Body of pancreas (tissue), 4 donors: ENCODE results near the gene CLSTN2. TPM values are rescaled to one million over a fixed set of nuclear protein-coding genes. Genes with fewer than 3 reads are reported as not detected.

Experiments
- ATAC-seq: fragments of 150-250 bp; one replicate; pipeline ENCODE4 v1.9.1; 2016
- DNase-seq, 4 donors: peaks; one replicate each; pipeline ENCODE4 v3.0.0-alpha.2; 2019
- H3K27ac ChIP-seq, 4 donors: fragments of 200-600 bp; sonication (generic); 1 replicate in 3 of 4; 2 replicates in 1 of 4; pipeline versions ENCODE4 v1.5.1 to v1.6.1; 2016 to 2019; ENCODE audit warnings: mild to moderate bottlenecking in 1 of 4, mixed read lengths in 1 of 4, moderate library complexity in 1 of 4
- H3K27me3 ChIP-seq, 2 donors: fragments of 200-600 bp; sonication (generic); one replicate each; pipeline ENCODE4 v1.6.0; 2016; ENCODE audit warnings: mild to moderate bottlenecking in 1 of 2
- H3K36me3 ChIP-seq, 2 donors: fragments of 200-600 bp; sonication (generic); replicated peaks in 1 of 2; 2 replicates each; pipeline ENCODE4 v1.5.1; 2016; ENCODE audit warnings: low read depth in 2 of 2; ENCODE audit not compliant: insufficient read depth in 1 of 2
- H3K4me1 ChIP-seq: fragments of 200-600 bp; sonication (generic); one replicate; pipeline ENCODE4 v1.6.0; 2016
- H3K4me3 ChIP-seq, 2 donors: fragments of 200-600 bp; sonication (generic); 1 replicate in 1 of 2; 2 replicates in 1 of 2; pipeline ENCODE4 v1.5.1; 2016 to 2019
- H3K9me3 ChIP-seq, 3 donors: fragments of 200-600 bp; sonication (generic); 1 replicate in 2 of 3; 2 replicates in 1 of 3; pipeline ENCODE4 v1.5.1; 2016
- CTCF ChIP-seq, 7 experiments: fragments of 450-650 bp in 4 of 7; fragments of 200-600 bp in 3 of 7; sonication (generic) in 3 of 7; IDR thresholded peaks; one replicate each; pipeline ENCODE4 v1.5.1; 2016 to 2019; ENCODE audit warnings: antibody characterized with exemption in 7 of 7
- POLR2A ChIP-seq, 3 donors: fragments of 450-650 bp; IDR thresholded peaks; one replicate each; pipeline ENCODE4 v1.6.1; 2016; ENCODE audit warnings: antibody characterized with exemption in 3 of 3, mild to moderate bottlenecking in 2 of 3
- WGBS, 2 donors: methylation state at CpG; one replicate each; pipeline ENCODE4 v1.1.5; 2017; 5-methylcytosine and 5-hydroxymethylcytosine counted together
- intact Hi-C: fragments of 100-400 bp; cut with DNase I; formaldehyde crosslinking; loops from one replicate; pipeline ENCODE4 v1.15.1; 2023
- total RNA-seq, 2 donors: library from RNA; depleted of rRNA; stranded (reverse); fragments of >200 nt; gene quantifications; one replicate each; pipeline ENCODE4 v1.1.0, GENCODE V29; 2016

The CLSTN2 gene
- total RNA-seq, 2 donors from 2014 or later, result 14.5 to 14.8 TPM

DNA sequence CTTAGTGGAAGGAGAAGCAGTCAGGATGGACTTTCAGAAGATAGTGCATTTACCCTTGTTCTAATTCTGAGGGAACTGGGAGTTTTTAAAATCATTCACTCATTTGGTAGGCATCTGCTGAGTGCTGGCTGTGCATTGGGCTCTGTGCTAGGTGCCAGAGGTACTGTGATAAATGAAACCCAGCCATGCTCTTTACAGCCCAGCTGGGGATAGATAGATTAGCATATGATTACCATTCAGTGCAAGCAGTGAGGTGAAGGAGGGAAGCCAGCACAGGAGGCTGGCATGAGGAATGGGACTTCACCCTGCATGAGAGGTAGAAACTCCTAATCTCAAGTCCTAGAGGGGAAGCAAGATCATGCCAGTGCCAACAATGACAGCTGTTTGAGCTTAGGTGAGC lies 381.0 kb downstream of the CLSTN2 start:
- Histone ChIP-seq H3K36me3 (no peaks in the 10 kb centered on the region), H3K4me1 (no peaks in the 10 kb centered on the region), H3K4me3 (no peak overlapping the region), H3K27me3 (no peaks in the 10 kb centered on the region), H3K27ac (no peak overlapping the region), H3K9me3 (no peaks in the 10 kb centered on the region)
- intact Hi-C loops, result no loop called here
- DNase-seq (no peak), ATAC-seq (no peak)
- TF ChIP-seq CTCF (IDR thresholded peaks at IDR 0.05) (no peak), POLR2A (IDR thresholded peaks at IDR 0.05) (no peak)

GRCh38 chr3:140316466-140316865 lies 381.5 kb downstream of the CLSTN2 start:
- no peak for DNase-seq
- TF ChIP-seq CTCF (IDR thresholded peaks at IDR 0.05) (no peak), POLR2A (IDR thresholded peaks at IDR 0.05) (no peak)
- H3K4me3 ChIP-seq, result no peak overlapping the region
- no peaks in the 10 kb centered on the region for H3K27me3 ChIP-seq
- ATAC-seq, result no peak
- WGBS, 2 donors, result 0 to 22% methylated on average over 1 of the region's 1 CpG
- H3K9me3 ChIP-seq, result no peaks in the 10 kb centered on the region
- H3K27ac ChIP-seq, result no peak overlapping the region
- H3K4me1 ChIP-seq, result no peaks in the 10 kb centered on the region
- H3K36me3 ChIP-seq, result no peaks in the 10 kb centered on the region
- intact Hi-C loops, result no loop called here

DNA sequence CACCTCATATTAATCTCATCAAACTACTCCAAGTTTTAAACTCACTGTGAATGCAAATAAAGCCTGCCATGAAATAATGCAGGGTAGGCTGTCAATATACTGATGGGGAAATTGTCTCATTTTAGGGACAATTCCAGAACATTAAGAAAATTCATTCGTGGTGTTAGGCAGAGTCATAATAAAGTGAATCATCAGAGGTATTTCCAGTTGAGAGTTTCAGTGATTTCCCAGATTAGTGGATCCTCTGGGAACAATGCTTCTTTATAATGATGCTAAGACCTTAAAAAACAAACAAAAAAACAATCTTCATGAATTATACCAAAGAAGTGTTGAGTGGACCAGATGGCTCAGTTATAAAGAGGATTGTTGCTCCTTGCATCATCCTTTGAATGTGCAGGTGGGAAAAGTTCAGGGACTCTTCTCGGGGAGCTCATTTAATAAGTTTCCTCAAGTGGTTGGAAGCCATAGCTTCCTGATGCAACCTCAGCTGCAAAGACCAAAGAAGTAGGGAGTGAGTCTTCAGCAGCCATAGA lies 381.9 kb downstream of the CLSTN2 start:
- H3K9me3 ChIP-seq, result no peaks in the 10 kb centered on the region
- no peaks in the 10 kb centered on the region for H3K27me3 ChIP-seq
- H3K36me3 ChIP-seq, result no peaks in the 10 kb centered on the region
- 56 to 72% methylated on average over 2 of the region's 2 CpGs for WGBS, 2 donors
- H3K4me1 ChIP-seq, result no peaks in the 10 kb centered on the region
- no peak for ATAC-seq
- TF ChIP-seq POLR2A (IDR thresholded peaks at IDR 0.05) (no peak), CTCF (IDR thresholded peaks at IDR 0.05) (no peak)
- no peak for DNase-seq
- intact Hi-C loops, result no loop called here
- H3K4me3 ChIP-seq, result no peak overlapping the region
- no peak overlapping the region for H3K27ac ChIP-seq

DNA sequence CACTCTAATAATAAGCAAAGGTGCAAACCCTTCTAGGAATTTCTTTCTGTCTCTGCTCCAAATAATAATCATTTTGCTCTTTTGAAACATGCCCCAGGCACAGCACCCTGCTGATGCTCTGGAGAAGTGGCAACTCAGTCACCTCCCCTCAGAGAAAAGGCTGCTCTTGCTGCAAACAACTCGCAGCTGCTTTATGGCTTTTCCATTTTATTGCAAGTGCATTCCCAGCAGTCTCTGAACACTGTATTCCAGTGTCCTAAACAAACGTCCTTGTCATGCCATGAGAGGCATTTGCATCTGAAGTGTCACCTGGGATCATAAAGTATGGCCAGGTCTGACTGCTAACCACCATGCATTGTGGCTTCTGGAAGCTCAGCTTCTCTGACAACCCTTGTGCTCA lies 384.8 kb downstream of the CLSTN2 start:
- Histone ChIP-seq H3K9me3 (no peaks in the 10 kb centered on the region), H3K4me1 (no peaks in the 10 kb centered on the region), H3K27ac (no peak overlapping the region), H3K4me3 (no peak overlapping the region), H3K36me3 (no peaks in the 10 kb centered on the region), H3K27me3 (no peaks in the 10 kb centered on the region)
- intact Hi-C loops, result no loop called here
- ATAC-seq (no peak), DNase-seq (no peak)
- 45 to 47% methylated on average over 2 of the region's 2 CpGs for WGBS, 2 donors
- TF ChIP-seq POLR2A (IDR thresholded peaks at IDR 0.05) (no peak), CTCF (IDR thresholded peaks at IDR 0.05) (no peak)

DNA sequence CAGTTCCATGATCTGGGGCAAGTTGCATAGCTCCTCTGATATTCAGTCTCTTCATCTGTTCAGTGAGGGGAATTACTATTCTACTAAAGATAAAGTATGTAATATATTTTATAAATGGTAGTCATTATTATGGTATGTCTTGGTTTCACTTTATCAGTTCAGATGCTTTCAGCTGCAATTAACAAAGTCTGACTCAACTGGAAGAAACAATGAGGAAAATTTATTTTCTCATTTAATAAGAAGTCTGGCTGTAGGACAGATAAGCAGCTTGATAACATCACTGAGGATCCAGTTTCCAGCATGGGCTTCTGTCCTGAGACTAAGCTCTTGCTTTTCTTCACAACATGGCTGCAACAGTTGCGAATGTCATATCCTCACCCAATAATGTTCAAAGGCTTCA lies 388.6 kb downstream of the CLSTN2 start:
- no peaks in the 10 kb centered on the region for H3K36me3 ChIP-seq
- H3K4me1 ChIP-seq, result no peaks in the 10 kb centered on the region
- WGBS, 2 donors, result 83 to 95% methylated on average over 1 of the region's 1 CpG
- no peak overlapping the region for H3K4me3 ChIP-seq
- no peaks in the 10 kb centered on the region for H3K9me3 ChIP-seq
- intact Hi-C loops, result no loop called here
- no peaks in the 10 kb centered on the region for H3K27me3 ChIP-seq
- H3K27ac ChIP-seq, result no peak overlapping the region
- no peak for DNase-seq
- no peak for ATAC-seq
- no peak for TF ChIP-seq CTCF (IDR thresholded peaks at IDR 0.05)
- TF ChIP-seq POLR2A (IDR thresholded peaks at IDR 0.05), result no peak
